ENCODE measurements around the gene SLC46A2. TPM values are rescaled to one million over a fixed set of nuclear protein-coding genes. Genes with fewer than 3 reads are reported as not detected.

The SLC46A2 gene
- total RNA-seq, 2 experiments from 2014 or later = not detected

GRCh38 chr9:112894699-112895098, 4.0 kb upstream of the SLC46A2 start:
- no TSS peak for BruUV-seq (replicated peaks)
- H3K4me2 ChIP-seq (ENCODE audit: low read length) = no peak overlapping the region
- no peak overlapping the region for H3K4me3 ChIP-seq (ENCODE audit: low read depth, low read length, poor library complexity, severe bottlenecking)

GRCh38 chr9:112894041-112894440, 3.4 kb upstream of the SLC46A2 start:
- CTCF ChIA-PET (ENCODE audit: unreplicated experiment) = no interaction called here
- H3K9me3 ChIP-seq (ENCODE audit: low read length) = no peaks in the 10 kb centered on the region
- no peak overlapping the region for H2AFZ ChIP-seq (ENCODE audit: low read length)
- H4K20me1 ChIP-seq (ENCODE audit: insufficient read depth, low read length) = no peaks in the 10 kb centered on the region
- POLR2A ChIA-PET = no interaction called here
- H3K36me3 ChIP-seq (ENCODE audit: insufficient read depth, low read length) = no peaks in the 10 kb centered on the region
- H3K4me3 ChIP-seq (ENCODE audit: low read depth, low read length, poor library complexity, severe bottlenecking) = no peak overlapping the region
- peaks cover 6% of the 10 kb centered on the region for H3K4me1 ChIP-seq (ENCODE audit: insufficient read depth, low read length, poor library complexity, severe bottlenecking)
- no peak overlapping the region for H3K27ac ChIP-seq (ENCODE audit: low read depth, low read length, poor library complexity, severe bottlenecking)
- no TSS peak for BruUV-seq (replicated peaks)
- no peak overlapping the region for H3K4me2 ChIP-seq (ENCODE audit: low read length)
- intact Hi-C loops (cut with micrococcal nuclease; ENCODE audit: unreplicated experiment) = no loop called here
- no peak for DNase-seq (ENCODE audit: low spot score)
- H3K79me2 ChIP-seq (ENCODE audit: insufficient read depth, low read depth, low read length) = no peaks in the 10 kb centered on the region
- TF ChIP-seq EZH2phosphoT487 (IDR thresholded peaks at IDR 0.05; ENCODE audit: borderline replicate concordance, low read depth, low read length) (no peak), CTCF (conservative IDR thresholded peaks at IDR 0.05; ENCODE audit: low read length) (no peak)
- H3K9me2 ChIP-seq (ENCODE audit: insufficient read depth, low read length) = no peaks in the 10 kb centered on the region

More at GRCh38 chr9:112894699-112895098, 4.0 kb upstream of the SLC46A2 start:
- H4K20me1 ChIP-seq (ENCODE audit: insufficient read depth, low read length) = no peaks in the 10 kb centered on the region
- H3K79me2 ChIP-seq (ENCODE audit: insufficient read depth, low read depth, low read length) = no peaks in the 10 kb centered on the region
- CTCF ChIA-PET (ENCODE audit: unreplicated experiment) = no interaction called here
- POLR2A ChIA-PET = no interaction called here
- DNase-seq (ENCODE audit: low spot score) = no peak
- no peak overlapping the region for H3K27ac ChIP-seq (ENCODE audit: low read depth, low read length, poor library complexity, severe bottlenecking)
- H2AFZ ChIP-seq (ENCODE audit: low read length) = no peak overlapping the region
- H3K36me3 ChIP-seq (ENCODE audit: insufficient read depth, low read length) = no peaks in the 10 kb centered on the region
- peaks cover 6% of the 10 kb centered on the region for H3K4me1 ChIP-seq (ENCODE audit: insufficient read depth, low read length, poor library complexity, severe bottlenecking)
- TF ChIP-seq EZH2phosphoT487 (IDR thresholded peaks at IDR 0.05; ENCODE audit: borderline replicate concordance, low read depth, low read length) = no peak
- TF ChIP-seq CTCF (conservative IDR thresholded peaks at IDR 0.05; ENCODE audit: low read length) = no peak
- H3K9me2 ChIP-seq (ENCODE audit: insufficient read depth, low read length) = no peaks in the 10 kb centered on the region
- intact Hi-C loops (cut with micrococcal nuclease; ENCODE audit: unreplicated experiment) = no loop called here
- H3K9me3 ChIP-seq (ENCODE audit: low read length) = no peaks in the 10 kb centered on the region

- no peaks in the 10 kb centered on the region for H3K79me2 ChIP-seq (ENCODE audit: insufficient read depth, low read depth, low read length)
- TF ChIP-seq EZH2phosphoT487 (IDR thresholded peaks at IDR 0.05; ENCODE audit: borderline replicate concordance, low read depth, low read length) (no peak), CTCF (conservative IDR thresholded peaks at IDR 0.05; ENCODE audit: low read length) (no peak)
- DNase-seq (ENCODE audit: low spot score) = no peak
- H3K4me2 ChIP-seq (ENCODE audit: low read length) = no peak overlapping the region
- POLR2A ChIA-PET = no interaction called here
- no peaks in the 10 kb centered on the region for H3K9me2 ChIP-seq (ENCODE audit: insufficient read depth, low read length)
- no TSS peak for BruUV-seq (replicated peaks)
- intact Hi-C loops (cut with micrococcal nuclease; ENCODE audit: unreplicated experiment) = no loop called here
- H3K9me3 ChIP-seq (ENCODE audit: low read length) = no peaks in the 10 kb centered on the region
- no peak overlapping the region for H2AFZ ChIP-seq (ENCODE audit: low read length)
- H3K27ac ChIP-seq (ENCODE audit: low read depth, low read length, poor library complexity, severe bottlenecking) = no peak overlapping the region
- H3K4me1 ChIP-seq (ENCODE audit: insufficient read depth, low read length, poor library complexity, severe bottlenecking) = peaks cover 6% of the 10 kb centered on the region
- H3K4me3 ChIP-seq (ENCODE audit: low read depth, low read length, poor library complexity, severe bottlenecking) = no peak overlapping the region
- H4K20me1 ChIP-seq (ENCODE audit: insufficient read depth, low read length) = no peaks in the 10 kb centered on the region
- CTCF ChIA-PET (ENCODE audit: unreplicated experiment) = no interaction called here
- no peaks in the 10 kb centered on the region for H3K36me3 ChIP-seq (ENCODE audit: insufficient read depth, low read length)
These were observed 2.3 kb upstream of the SLC46A2 start for GRCh38 chr9:112892981-112893380.

Data from OCI-LY7 (cell line).